Fibroblast of lung (primary cell): ENCODE data around the gene CD302. TPM values are rescaled to one million over a fixed set of nuclear protein-coding genes. Genes with fewer than 3 reads are reported as not detected.

Experiments used
- DNase-seq, 2 donors: peaks; one replicate each; pipeline versions ENCODE4 v3.0.0 to v3.0.0-alpha.2; 2010; ENCODE audit warnings: low read depth in 2 of 2
- H2AFZ ChIP-seq: 2 replicates; pipeline ENCODE4 v1.5.1; 2012; ENCODE audit warnings: low read length, control low read depth, inconsistent platforms
- H3K27ac ChIP-seq: 2 replicates; pipeline ENCODE4 v1.5.1; 2011; ENCODE audit warnings: low read length, control low read depth; ENCODE audit not compliant: insufficient read depth
- H3K27me3 ChIP-seq: 2 replicates; pipeline ENCODE4 v1.5.1; 2011; ENCODE audit warnings: mild to moderate bottlenecking, low read length; ENCODE audit not compliant: control insufficient read depth, insufficient read depth
- H3K36me3 ChIP-seq: 2 replicates; pipeline ENCODE4 v1.5.1; 2011; ENCODE audit warnings: low read length; ENCODE audit not compliant: control insufficient read depth, insufficient read depth
- H3K4me1 ChIP-seq: 2 replicates; pipeline ENCODE4 v1.5.1; 2011; ENCODE audit warnings: low read length; ENCODE audit not compliant: control insufficient read depth, insufficient read depth; ENCODE audit errors: extremely low read depth
- H3K4me2 ChIP-seq: 2 replicates; pipeline ENCODE4 v1.5.1; 2011; ENCODE audit warnings: low read length, control low read depth; ENCODE audit not compliant: insufficient read depth; ENCODE audit errors: extremely low read depth
- H3K4me3 ChIP-seq, 4 experiments: fragments of 200-600 bp in 1 of 4; sonication (generic) in 1 of 4; replicated peaks in 1 of 4; 2 replicates each; pipeline ENCODE4 v1.5.1; 2011 to 2016; ENCODE audit warnings: low read length in 4 of 4, low read depth in 3 of 4, mild to moderate bottlenecking in 3 of 4, control low read depth in 2 of 4, inconsistent platforms in 1 of 4, mixed read lengths in 1 of 4; ENCODE audit not compliant: insufficient read depth in 1 of 4; ENCODE audit errors: control extremely low read depth in 1 of 4
- H3K79me2 ChIP-seq: 2 replicates; pipeline ENCODE4 v1.5.1; 2012; ENCODE audit warnings: mild to moderate bottlenecking, low read length, inconsistent platforms; ENCODE audit not compliant: control insufficient read depth, insufficient read depth
- H3K9ac ChIP-seq: 2 replicates; pipeline ENCODE4 v1.5.1; 2011; ENCODE audit warnings: mild to moderate bottlenecking, low read length, control low read depth; ENCODE audit not compliant: insufficient read depth
- H3K9me3 ChIP-seq: 2 replicates; pipeline ENCODE4 v1.5.1; 2012; ENCODE audit warnings: low read depth, low read length; ENCODE audit not compliant: control insufficient read depth, insufficient read depth
- H4K20me1 ChIP-seq: 2 replicates; pipeline ENCODE4 v1.5.1; 2011; ENCODE audit warnings: low read length; ENCODE audit not compliant: control insufficient read depth, insufficient read depth; ENCODE audit errors: extremely low read depth
- CTCF ChIP-seq, 2 donors: IDR thresholded peaks in 1 of 2; conservative IDR thresholded peaks in 1 of 2; 1 replicate in 1 of 2; 2 replicates in 1 of 2; pipeline ENCODE4 v1.5.1; 2011 to 2012; ENCODE audit warnings: low read length in 2 of 2, control low read depth in 1 of 2, inconsistent platforms in 1 of 2, low read depth in 1 of 2, mild to moderate bottlenecking in 1 of 2
- EZH2 ChIP-seq: IDR thresholded peaks from 2 replicates; pipeline ENCODE4 v1.5.1; 2012; ENCODE audit warnings: low read length, control low read depth, mild to moderate bottlenecking; ENCODE audit errors: missing control alignments
- polyA plus RNA-seq, 2 donors: library from polyadenylated mRNA; depleted of rRNA in 1 of 2; stranded (reverse) in 1 of 2; unstranded in 1 of 2; fragments of >200 nt; gene quantifications; 2 replicates each; pipeline ENCODE4 v1.2.1, GENCODE V29; 2011 to 2012; ENCODE audit warnings: missing spikeins in 1 of 2
- total RNA-seq: library from RNA; depleted of rRNA; stranded (reverse); fragments of >200 nt; gene quantifications from 2 replicates; pipeline ENCODE4 v1.2.1, GENCODE V29; 2014

Gene CD302
- total and polyA plus RNA-seq, 2 donors (not counting 1 experiment from before 2014, with no cell fraction given): 9.4 to 19.1 TPM

GRCh38 chr2:159758239-159758638 is 39.8 kb downstream of the CD302 start:
- no peaks in the 10 kb centered on the region for H3K27me3 ChIP-seq
- H3K9ac ChIP-seq: no peak overlapping the region
- peak in 1 of 2 donors; percentile 59 for DNase-seq
- H3K9me3 ChIP-seq: no peaks in the 10 kb centered on the region
- H4K20me1 ChIP-seq: no peaks in the 10 kb centered on the region
- H3K27ac ChIP-seq: no peak overlapping the region
- H3K4me1 ChIP-seq: no peaks in the 10 kb centered on the region
- TF ChIP-seq CTCF (conservative IDR thresholded peaks at IDR 0.05 in 1 of 2, IDR thresholded peaks at IDR 0.05 in 1 of 2; ENCODE audit: low read depth in 1 of 2, low read length in 2 of 2) (no peak), EZH2 (no peak)
- H3K4me2 ChIP-seq: no peak overlapping the region
- peaks cover 37% of the 10 kb centered on the region for H3K79me2 ChIP-seq
- H3K4me3 ChIP-seq: no peak overlapping the region
- no peak overlapping the region for H2AFZ ChIP-seq
- peaks cover 5% of the 10 kb centered on the region for H3K36me3 ChIP-seq

DNA sequence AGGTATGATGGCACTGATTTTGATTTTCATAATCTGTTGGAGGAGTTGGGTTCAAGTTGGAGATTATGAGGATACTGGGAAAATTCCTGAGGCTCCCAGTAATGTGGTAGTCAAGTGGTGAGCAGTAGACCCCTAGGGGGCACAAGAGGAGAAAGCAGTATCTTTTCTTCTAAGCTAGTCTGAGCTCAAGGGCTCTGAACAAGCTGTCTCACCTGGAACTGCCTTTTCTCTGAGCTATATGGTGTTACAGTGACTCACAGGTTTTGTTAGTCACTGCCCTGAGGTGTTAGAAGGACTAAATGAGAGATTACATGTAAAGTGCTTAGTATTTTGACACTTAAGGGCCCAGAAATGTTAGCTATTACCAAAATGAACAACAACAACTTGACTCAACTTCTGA is 42.2 kb downstream of the CD302 start:
- no peak overlapping the region for H3K27ac ChIP-seq
- DNase-seq: peak in 1 of 2 donors; percentile 66

DNA sequence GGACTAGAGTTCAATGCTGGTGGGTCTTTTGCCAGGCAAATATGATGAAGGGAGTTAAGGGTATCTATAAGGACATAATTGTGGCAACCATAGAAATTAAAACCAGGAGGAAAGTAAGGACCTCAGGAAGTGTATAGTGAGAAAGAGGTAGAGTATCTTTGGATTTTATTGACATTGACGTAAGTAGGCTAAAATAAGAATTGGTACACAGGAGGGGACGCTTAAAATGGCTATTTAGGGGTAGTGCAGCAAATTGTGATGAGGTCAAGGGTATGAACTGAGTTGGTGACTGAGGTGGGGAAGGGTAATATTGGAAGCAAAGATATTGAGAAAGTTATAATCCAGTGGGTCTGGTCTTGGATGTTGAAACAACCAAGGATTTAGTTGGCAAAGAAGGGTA is 43.0 kb downstream of the CD302 start:
- TF ChIP-seq EZH2: no peak
- TF ChIP-seq CTCF (conservative IDR thresholded peaks at IDR 0.05 in 1 of 2, IDR thresholded peaks at IDR 0.05 in 1 of 2; ENCODE audit: low read depth in 1 of 2, low read length in 2 of 2): no peak
- Histone ChIP-seq H3K36me3 (peaks cover 9% of the 10 kb centered on the region), H3K9me3 (no peaks in the 10 kb centered on the region), H3K9ac (no peak overlapping the region), H3K79me2 (peaks cover 56% of the 10 kb centered on the region), H3K27ac (no peak overlapping the region), H2AFZ (no peak overlapping the region), H3K27me3 (no peaks in the 10 kb centered on the region), H3K4me2 (no peak overlapping the region), H3K4me1 (no peaks in the 10 kb centered on the region), H3K4me3 (no peak overlapping the region), H4K20me1 (no peaks in the 10 kb centered on the region)
- no peak for DNase-seq

More for the DNA sequence above, 42.2 kb downstream of the CD302 start:
- H3K9ac ChIP-seq: no peak overlapping the region
- H3K4me3 ChIP-seq: no peak overlapping the region
- H3K4me1 ChIP-seq: no peaks in the 10 kb centered on the region
- no peaks in the 10 kb centered on the region for H4K20me1 ChIP-seq
- H3K4me2 ChIP-seq: no peak overlapping the region
- no peak overlapping the region for H2AFZ ChIP-seq
- no peaks in the 10 kb centered on the region for H3K27me3 ChIP-seq
- H3K79me2 ChIP-seq: peaks cover 55% of the 10 kb centered on the region
- no peaks in the 10 kb centered on the region for H3K9me3 ChIP-seq
- TF ChIP-seq CTCF (conservative IDR thresholded peaks at IDR 0.05 in 1 of 2, IDR thresholded peaks at IDR 0.05 in 1 of 2; ENCODE audit: low read depth in 1 of 2, low read length in 2 of 2) (peak; percentile 21 to 38), EZH2 (no peak)
- H3K36me3 ChIP-seq: peaks cover 9% of the 10 kb centered on the region
